GM12878 (cell line): ENCODE data around the gene SNAP91. TPM values are rescaled to one million over a fixed set of nuclear protein-coding genes. Genes with fewer than 3 reads are reported as not detected.

Source experiments
- ATAC-seq: fragments of 200-7000 bp; cut with Tn5 transposase; 3 replicates; pipeline ENCODE4 v1.9.1; 2020; ENCODE audit warnings: mild to moderate bottlenecking, moderate library complexity
- BruUV-seq: library from RNA; stranded (reverse); fragments of 400-500 nt; replicated peaks from 2 replicates; lab custom pipeline; 2021; lab: Mats Ljungman, UMichigan
- CTCF ChIA-PET: fragments of 300-600 bp; sonication (Branson Sonifier 250); formaldehyde crosslinking; extraction: SDS; loops from one replicate; lab custom pipeline; 2021; ENCODE audit warnings: inconsistent platforms; lab: Yijun Ruan, JAX
- POLR2A ChIA-PET: fragments of 350-600 bp; formaldehyde crosslinking; extraction: SDS; loops from one replicate; lab custom pipeline; 2021; ENCODE audit warnings: inconsistent platforms; lab: Charles Lee
- RAD21 ChIA-PET: fragments of 300-600 bp; sonication (Branson Sonifier 250); formaldehyde crosslinking; loops from one replicate; lab custom pipeline; 2023; ENCODE audit warnings: antibody characterized with exemption; ENCODE audit not compliant: unreplicated experiment; lab: Charles Lee
- SMC1A ChIA-PET: fragments of 300-600 bp; sonication (Branson Sonifier 250); formaldehyde crosslinking; loops from one replicate; lab custom pipeline; 2023; ENCODE audit not compliant: unreplicated experiment, uncharacterized antibody; lab: Charles Lee
- DNase-seq: peaks from one replicate; pipeline ENCODE4 v3.0.0-alpha.2; 2011; ENCODE audit warnings: low read depth, low spot score
- FAIRE-seq: peaks from 3 replicates; lab custom pipeline; 2011; peaks lifted over from hg19 to GRCh38; lab: Jason Lieb, UNC
- H2AFZ ChIP-seq: 2 replicates; pipeline ENCODE4 v1.6.0; 2011; ENCODE audit warnings: low read depth, low read length, control low read depth; ENCODE audit not compliant: control insufficient read depth
- H3K27ac ChIP-seq: 2 replicates; pipeline ENCODE4 v1.5.1; 2011; ENCODE audit warnings: control low read depth; ENCODE audit not compliant: control insufficient read depth, insufficient read depth
- H3K27me3 ChIP-seq, 2 experiments: replicated peaks in 1 of 2; 2 replicates each; pipeline versions ENCODE4 v1.6.0 to v1.6.1; 2011; ENCODE audit warnings: low read length in 1 of 2; ENCODE audit not compliant: control insufficient read depth in 2 of 2, insufficient read depth in 2 of 2
- H3K36me3 ChIP-seq, 2 experiments: 2 replicates each; pipeline ENCODE4 v1.5.1; 2011; ENCODE audit warnings: low read length in 1 of 2; ENCODE audit not compliant: control insufficient read depth in 2 of 2, insufficient read depth in 2 of 2
- H3K4me1 ChIP-seq: 2 replicates; pipeline ENCODE4 v1.6.1; 2011; ENCODE audit warnings: mild to moderate bottlenecking, low read length, moderate library complexity, mixed read lengths; ENCODE audit not compliant: control insufficient read depth, insufficient read depth
- H3K4me2 ChIP-seq: 2 replicates; pipeline ENCODE4 v1.6.0; 2011; ENCODE audit warnings: control low read depth; ENCODE audit not compliant: control insufficient read depth, insufficient read depth
- H3K4me3 ChIP-seq: fragments of 200-600 bp; sonication (generic); 2 replicates; pipeline ENCODE4 v1.5.1; 2016
- H3K79me2 ChIP-seq: 2 replicates; pipeline ENCODE4 v1.6.0; 2011; ENCODE audit warnings: low read length; ENCODE audit not compliant: control insufficient read depth, insufficient read depth
- H3K9ac ChIP-seq: 2 replicates; pipeline ENCODE4 v1.8.0; 2011; ENCODE audit warnings: low read length, control low read depth, mixed read lengths; ENCODE audit not compliant: control insufficient read depth, insufficient read depth
- H3K9me3 ChIP-seq: replicated peaks from 3 replicates; pipeline ENCODE4 v1.5.1; 2011; ENCODE audit warnings: mild to moderate bottlenecking, low read length; ENCODE audit not compliant: control insufficient read depth, insufficient read depth
- H4K20me1 ChIP-seq: 2 replicates; pipeline ENCODE4 v1.6.0; 2011; ENCODE audit not compliant: control insufficient read depth, insufficient read depth
- CBX3 ChIP-seq: fragments of 200-600 bp; sonication (generic); IDR thresholded peaks from 2 replicates; pipeline ENCODE4 v1.6.1; 2016; ENCODE audit warnings: low read depth, borderline replicate concordance
- FOXK2 ChIP-seq: fragments of 450-650 bp; IDR thresholded peaks from 2 replicates; pipeline ENCODE4 v1.6.1; 2017; ENCODE audit warnings: mild to moderate bottlenecking, moderate library complexity
- FOXM1 ChIP-seq: IDR thresholded peaks from 2 replicates; pipeline ENCODE4 v1.6.1; 2012; ENCODE audit warnings: low read depth, mild to moderate bottlenecking, inconsistent platforms, low read length, moderate library complexity
- IRF3 ChIP-seq: fragments of 450-650 bp; IDR thresholded peaks from 2 replicates; pipeline ENCODE4 v1.6.1; 2014; ENCODE audit warnings: mild to moderate bottlenecking
- LARP7 ChIP-seq: fragments of 450-650 bp; IDR thresholded peaks from 2 replicates; pipeline ENCODE4 v1.6.1; 2017; ENCODE audit warnings: mild to moderate bottlenecking
- MAX ChIP-seq: IDR thresholded peaks from 2 replicates; pipeline ENCODE4 v1.6.1; 2012; ENCODE audit warnings: low read depth, low read length, improper control_type of control experiment
- MEF2A ChIP-seq: IDR thresholded peaks from 2 replicates; pipeline ENCODE4 v1.6.1; 2011; ENCODE audit warnings: low read depth, mild to moderate bottlenecking, low read length, moderate library complexity; ENCODE audit not compliant: insufficient read depth
- NFXL1 ChIP-seq: fragments of 450-650 bp; IDR thresholded peaks from 2 replicates; pipeline ENCODE4 v1.6.1; 2017; ENCODE audit warnings: antibody characterized with exemption, mild to moderate bottlenecking, borderline replicate concordance
- POU2F2 ChIP-seq: IDR thresholded peaks from 3 replicates; pipeline ENCODE4 v1.6.1; 2011; ENCODE audit warnings: low read depth, mild to moderate bottlenecking, low read length, borderline replicate concordance
- REST ChIP-seq: IDR thresholded peaks from 2 replicates; pipeline ENCODE4 v1.6.1; 2012; ENCODE audit warnings: mild to moderate bottlenecking, low read depth, low read length
- SKIL ChIP-seq: fragments of 450-650 bp; IDR thresholded peaks from 2 replicates; pipeline ENCODE4 v1.6.1; 2017; ENCODE audit warnings: mild to moderate bottlenecking, low read depth, inconsistent platforms; ENCODE audit not compliant: poor library complexity, severe bottlenecking
- SMAD5 ChIP-seq: IDR thresholded peaks from 2 replicates; pipeline ENCODE4 v1.6.1; 2016; ENCODE audit warnings: antibody characterized with exemption, low read depth
- STAT3 ChIP-seq: IDR thresholded peaks from 2 replicates; pipeline ENCODE4 v1.6.1; 2011; ENCODE audit warnings: low read depth, low read length, improper control_type of control experiment
- TCF12 ChIP-seq: IDR thresholded peaks from 2 replicates; pipeline ENCODE4 v1.6.1; 2011; ENCODE audit warnings: low read depth, mild to moderate bottlenecking, low read length
- YBX1 ChIP-seq: fragments of 450-650 bp; IDR thresholded peaks from 2 replicates; pipeline ENCODE4 v1.6.1; 2016; ENCODE audit warnings: antibody characterized with exemption
- ZNF384 ChIP-seq: IDR thresholded peaks from 2 replicates; pipeline ENCODE4 v1.6.1; 2012; ENCODE audit warnings: low read depth, mild to moderate bottlenecking, low read length, improper control_type of control experiment, borderline replicate concordance
- ZNF622 ChIP-seq: fragments of 450-650 bp; IDR thresholded peaks from 2 replicates; pipeline ENCODE4 v1.6.1; 2017; ENCODE audit warnings: mild to moderate bottlenecking, inconsistent platforms
- WGBS: methylation state at CpG from one replicate; pipeline ENCODE4 v1.1.6; 2016; ENCODE audit warnings: low lambda C conversion rate; ENCODE audit not compliant: insufficient replicate concordance, insufficient coverage; ENCODE audit errors: missing lambda C conversion rate; 5-methylcytosine and 5-hydroxymethylcytosine counted together
- in situ Hi-C: fragments of 300-500 bp; cut with MboI; formaldehyde crosslinking; loops from 9 replicates; pipeline ENCODE4 v1.14.3; 2018; ENCODE audit warnings: mixed read lengths
- intact Hi-C: fragments of 100-400 bp; cut with micrococcal nuclease; formaldehyde crosslinking; loops from one replicate; pipeline ENCODE4 v1.14.2; 2022; ENCODE audit not compliant: unreplicated experiment
- polyA plus RNA-seq, 11 experiments: library from polyadenylated mRNA; depleted of rRNA in 4 of 11; unstranded in 6 of 11; stranded (reverse) in 5 of 11; fragments of >200 nt; fragmentation: Nextera tagmentation in 4 of 11; fragmentation: Illumina TruSeq in 1 of 11; extraction: Ambion mirVana in 4 of 11; extraction: Trizol in 1 of 11; gene quantifications; 1 replicate in 1 of 11; 2 replicates in 10 of 11; pipeline versions ENCODE4 v1.2.1 to v1.2.3, GENCODE V29; 2011 to 2016; ENCODE audit warnings: inconsistent platforms in 2 of 11, missing spikeins in 2 of 11, low read depth in 1 of 11
- total RNA-seq, 4 experiments: library from RNA; depleted of rRNA in 3 of 4; stranded (reverse); fragments of >200 nt in 3 of 4; fragmentation: Illumina TruSeq in 1 of 4; extraction: Trizol in 1 of 4; gene quantifications; 2 replicates each; pipeline versions ENCODE4 v1.2.1 to v1.2.3, GENCODE V29; 2013 to 2021

Gene SNAP91
- total and polyA plus RNA-seq, 10 of the 15 experiments (the other 5 are each of a cell fraction or from before 2014, with no cell fraction given), result 0.01 to 0.49 (median 0.12) TPM; not detected in 2

- ChIA-PET SMC1A (interaction anchor here (1.3 to 1.7 kb wide), 2 partner anchors 8 to 15 kb away, joined by 3 to 4 read pairs; no protein-coding TSS in a partner anchor), CTCF (interaction anchor here (1.0 to 1.4 kb wide), 2 partner anchors 11 to 22 kb away, joined by 3 to 5 read pairs; no protein-coding TSS in a partner anchor), POLR2A (no interaction called here), RAD21 (no interaction called here)
- Histone ChIP-seq H3K36me3 (no peaks in the 10 kb centered on the region), H3K9ac (no peak overlapping the region), H4K20me1 (no peaks in the 10 kb centered on the region), H3K27me3 (no peaks in the 10 kb centered on the region), H3K9me3 (no peaks in the 10 kb centered on the region), H3K4me2 (no peak overlapping the region), H2AFZ (no peak overlapping the region), H3K4me3 (no peak overlapping the region), H3K79me2 (no peaks in the 10 kb centered on the region), H3K4me1 (no peaks in the 10 kb centered on the region), H3K27ac (no peak overlapping the region)
- no peak for ATAC-seq
- BruUV-seq, result no TSS peak
- TF ChIP-seq CBX3 (no peak), LARP7 (no peak), FOXK2 (no peak), SMAD5 (no peak), REST (no peak), MAX (no peak), MEF2A (no peak), TCF12 (no peak), STAT3 (no peak), FOXM1 (no peak), NFXL1 (no peak), IRF3 (no peak), ZNF622 (no peak), ZNF384 (no peak), SKIL (no peak), POU2F2 (no peak), YBX1 (no peak)
- intact Hi-C loops (loop anchor here (10.0 kb wide), 1 partner anchor 366 kb away; no protein-coding TSS in a partner anchor), in situ Hi-C loops (no loop called here)
- no peak for FAIRE-seq
- no peak for DNase-seq
- WGBS, result 0% methylated on average over 1 of the region's 1 CpG
Observed at GRCh38 chr6:83590416-83590815, 118.5 kb downstream of the SNAP91 start.
